ENCODE measurements around the gene RNF187. TPM values are rescaled to one million over a fixed set of nuclear protein-coding genes. Genes with fewer than 3 reads are reported as not detected.

Gene RNF187
- total and polyA plus RNA-seq, 10 of the 15 experiments (the other 5 are each of a cell fraction or from before 2014, with no cell fraction given) = 2.6 to 116 (median 29.5) TPM

DNA sequence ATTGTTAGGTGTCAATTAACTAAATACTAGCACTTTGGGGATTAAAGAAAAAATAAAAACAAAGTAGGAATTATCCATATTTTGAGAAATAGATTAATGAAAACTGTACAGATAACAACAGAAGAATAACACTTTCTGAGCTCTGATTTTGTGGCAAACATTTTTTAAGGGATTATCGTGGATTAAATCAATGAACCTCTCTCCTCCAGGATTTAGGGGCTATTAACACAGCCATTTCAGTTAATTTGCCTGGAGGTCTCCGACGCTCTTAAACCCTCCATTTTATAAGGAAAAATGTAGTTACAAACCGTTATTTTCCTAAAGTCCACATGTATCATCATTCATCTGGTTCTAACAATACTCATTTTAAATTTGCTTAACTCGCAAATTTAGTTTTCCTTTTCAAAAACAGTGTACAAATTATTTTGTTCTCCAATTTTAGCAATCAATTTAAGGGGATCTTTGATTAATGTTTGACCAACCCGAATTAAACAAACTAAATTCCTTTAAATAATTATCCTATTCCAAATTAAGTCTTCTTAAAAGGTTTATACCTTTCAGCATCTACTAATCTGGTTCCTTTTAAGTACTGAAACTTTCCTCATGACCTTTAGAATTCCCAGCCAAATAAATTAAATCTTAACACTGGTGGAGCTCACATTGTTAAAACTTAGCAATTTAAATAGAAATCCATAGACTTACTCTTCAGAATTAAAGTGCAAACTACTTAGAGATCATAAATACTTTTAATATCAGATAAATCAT, 30.7 kb upstream of the RNF187 start:
- intact Hi-C loops (cut with micrococcal nuclease; ENCODE audit: unreplicated experiment) = loop anchor here (2.0 to 5.0 kb wide), 3 partner anchors 30 to 324 kb away; partner anchors contain the start of genes RNF187 and TRIM11
- DNase-seq (ENCODE audit: low read depth, low spot score) (no peak), FAIRE-seq (no peak), ATAC-seq (no peak)
- no TSS peak for BruUV-seq (replicated peaks)
- peak overlapping the region; percentile 30 for H3K27ac ChIP-seq (ENCODE audit: control insufficient read depth, insufficient read depth)
- no peaks in the 10 kb centered on the region for H3K27me3 ChIP-seq (replicated peaks in 1 of 2; ENCODE audit: control insufficient read depth in 2 of 2, insufficient read depth in 2 of 2, low read length in 1 of 2)
- RAD21 ChIA-PET (ENCODE audit: unreplicated experiment) = no interaction called here
- H4K20me1 ChIP-seq (ENCODE audit: control insufficient read depth, insufficient read depth) = no peaks in the 10 kb centered on the region
- peak overlapping the region; percentile 64 for H3K4me3 ChIP-seq
- H3K4me1 ChIP-seq (ENCODE audit: control insufficient read depth, insufficient read depth, low read length) = no peaks in the 10 kb centered on the region
- H3K4me2 ChIP-seq (ENCODE audit: control insufficient read depth, insufficient read depth) = peak overlapping the region; percentile 45; the same call in 1 of the 2 replicates
- no peaks in the 10 kb centered on the region for H3K36me3 ChIP-seq (ENCODE audit: control insufficient read depth in 2 of 2, insufficient read depth in 2 of 2, low read length in 1 of 2)
- SMC1A ChIA-PET (ENCODE audit: uncharacterized antibody, unreplicated experiment) = no interaction called here
- H2AFZ ChIP-seq (ENCODE audit: control insufficient read depth, low read depth, low read length) = no peak overlapping the region
- POLR2A ChIA-PET = no interaction called here
- WGBS (ENCODE audit: insufficient coverage, insufficient replicate concordance, low lambda C conversion rate, missing lambda C conversion rate) = 11% methylated on average over 6 of the region's 6 CpGs
- H3K9me3 ChIP-seq (replicated peaks; ENCODE audit: control insufficient read depth, insufficient read depth, low read length) = no peaks in the 10 kb centered on the region
- CTCF ChIA-PET = interaction anchor here (1.2 kb wide), 1 partner anchor 59 kb away, joined by 3 read pairs; no protein-coding TSS in a partner anchor
- in situ Hi-C loops (cut with MboI) = no loop called here
- H3K79me2 ChIP-seq (ENCODE audit: control insufficient read depth, insufficient read depth, low read length) = peaks cover 16% of the 10 kb centered on the region
- H3K9ac ChIP-seq (ENCODE audit: control insufficient read depth, insufficient read depth, low read length) = peak overlapping the region; percentile 50
- TF ChIP-seq, protein P1, sequence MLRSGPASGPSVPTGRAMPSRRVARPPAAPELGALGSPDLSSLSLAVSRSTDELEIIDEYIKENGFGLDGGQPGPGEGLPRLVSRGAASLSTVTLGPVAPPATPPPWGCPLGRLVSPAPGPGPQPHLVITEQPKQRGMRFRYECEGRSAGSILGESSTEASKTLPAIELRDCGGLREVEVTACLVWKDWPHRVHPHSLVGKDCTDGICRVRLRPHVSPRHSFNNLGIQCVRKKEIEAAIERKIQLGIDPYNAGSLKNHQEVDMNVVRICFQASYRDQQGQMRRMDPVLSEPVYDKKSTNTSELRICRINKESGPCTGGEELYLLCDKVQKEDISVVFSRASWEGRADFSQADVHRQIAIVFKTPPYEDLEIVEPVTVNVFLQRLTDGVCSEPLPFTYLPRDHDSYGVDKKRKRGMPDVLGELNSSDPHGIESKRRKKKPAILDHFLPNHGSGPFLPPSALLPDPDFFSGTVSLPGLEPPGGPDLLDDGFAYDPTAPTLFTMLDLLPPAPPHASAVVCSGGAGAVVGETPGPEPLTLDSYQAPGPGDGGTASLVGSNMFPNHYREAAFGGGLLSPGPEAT (IDR thresholded peaks at IDR 0.05; ENCODE audit: low read depth) = no peak
- TF ChIP-seq RB1 (IDR thresholded peaks at IDR 0.05; ENCODE audit: borderline replicate concordance) = no peak
- TF ChIP-seq, protein P2, sequence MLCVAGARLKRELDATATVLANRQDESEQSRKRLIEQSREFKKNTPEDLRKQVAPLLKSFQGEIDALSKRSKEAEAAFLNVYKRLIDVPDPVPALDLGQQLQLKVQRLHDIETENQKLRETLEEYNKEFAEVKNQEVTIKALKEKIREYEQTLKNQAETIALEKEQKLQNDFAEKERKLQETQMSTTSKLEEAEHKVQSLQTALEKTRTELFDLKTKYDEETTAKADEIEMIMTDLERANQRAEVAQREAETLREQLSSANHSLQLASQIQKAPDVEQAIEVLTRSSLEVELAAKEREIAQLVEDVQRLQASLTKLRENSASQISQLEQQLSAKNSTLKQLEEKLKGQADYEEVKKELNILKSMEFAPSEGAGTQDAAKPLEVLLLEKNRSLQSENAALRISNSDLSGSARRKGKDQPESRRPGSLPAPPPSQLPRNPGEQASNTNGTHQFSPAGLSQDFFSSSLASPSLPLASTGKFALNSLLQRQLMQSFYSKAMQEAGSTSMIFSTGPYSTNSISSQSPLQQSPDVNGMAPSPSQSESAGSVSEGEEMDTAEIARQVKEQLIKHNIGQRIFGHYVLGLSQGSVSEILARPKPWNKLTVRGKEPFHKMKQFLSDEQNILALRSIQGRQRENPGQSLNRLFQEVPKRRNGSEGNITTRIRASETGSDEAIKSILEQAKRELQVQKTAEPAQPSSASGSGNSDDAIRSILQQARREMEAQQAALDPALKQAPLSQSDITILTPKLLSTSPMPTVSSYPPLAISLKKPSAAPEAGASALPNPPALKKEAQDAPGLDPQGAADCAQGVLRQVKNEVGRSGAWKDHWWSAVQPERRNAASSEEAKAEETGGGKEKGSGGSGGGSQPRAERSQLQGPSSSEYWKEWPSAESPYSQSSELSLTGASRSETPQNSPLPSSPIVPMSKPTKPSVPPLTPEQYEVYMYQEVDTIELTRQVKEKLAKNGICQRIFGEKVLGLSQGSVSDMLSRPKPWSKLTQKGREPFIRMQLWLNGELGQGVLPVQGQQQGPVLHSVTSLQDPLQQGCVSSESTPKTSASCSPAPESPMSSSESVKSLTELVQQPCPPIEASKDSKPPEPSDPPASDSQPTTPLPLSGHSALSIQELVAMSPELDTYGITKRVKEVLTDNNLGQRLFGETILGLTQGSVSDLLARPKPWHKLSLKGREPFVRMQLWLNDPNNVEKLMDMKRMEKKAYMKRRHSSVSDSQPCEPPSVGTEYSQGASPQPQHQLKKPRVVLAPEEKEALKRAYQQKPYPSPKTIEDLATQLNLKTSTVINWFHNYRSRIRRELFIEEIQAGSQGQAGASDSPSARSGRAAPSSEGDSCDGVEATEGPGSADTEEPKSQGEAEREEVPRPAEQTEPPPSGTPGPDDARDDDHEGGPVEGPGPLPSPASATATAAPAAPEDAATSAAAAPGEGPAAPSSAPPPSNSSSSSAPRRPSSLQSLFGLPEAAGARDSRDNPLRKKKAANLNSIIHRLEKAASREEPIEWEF (IDR thresholded peaks at IDR 0.05; ENCODE audit: insufficient replicate concordance, low read depth, low read length) = no peak
- TF ChIP-seq MTA2 (IDR thresholded peaks at IDR 0.05; ENCODE audit: low read depth) = no peak
- TF ChIP-seq NR2C2 (IDR thresholded peaks at IDR 0.05; ENCODE audit: borderline replicate concordance, control insufficient read depth, insufficient read length, low read depth) = no peak
- TF ChIP-seq DPF2 (IDR thresholded peaks at IDR 0.05) = no peak
- no peak for TF ChIP-seq CBFB (IDR thresholded peaks at IDR 0.05; ENCODE audit: low read depth)
- TF ChIP-seq RFX5 (IDR thresholded peaks at IDR 0.05; ENCODE audit: low read depth, low read length) = no peak
- TF ChIP-seq, protein P3, sequence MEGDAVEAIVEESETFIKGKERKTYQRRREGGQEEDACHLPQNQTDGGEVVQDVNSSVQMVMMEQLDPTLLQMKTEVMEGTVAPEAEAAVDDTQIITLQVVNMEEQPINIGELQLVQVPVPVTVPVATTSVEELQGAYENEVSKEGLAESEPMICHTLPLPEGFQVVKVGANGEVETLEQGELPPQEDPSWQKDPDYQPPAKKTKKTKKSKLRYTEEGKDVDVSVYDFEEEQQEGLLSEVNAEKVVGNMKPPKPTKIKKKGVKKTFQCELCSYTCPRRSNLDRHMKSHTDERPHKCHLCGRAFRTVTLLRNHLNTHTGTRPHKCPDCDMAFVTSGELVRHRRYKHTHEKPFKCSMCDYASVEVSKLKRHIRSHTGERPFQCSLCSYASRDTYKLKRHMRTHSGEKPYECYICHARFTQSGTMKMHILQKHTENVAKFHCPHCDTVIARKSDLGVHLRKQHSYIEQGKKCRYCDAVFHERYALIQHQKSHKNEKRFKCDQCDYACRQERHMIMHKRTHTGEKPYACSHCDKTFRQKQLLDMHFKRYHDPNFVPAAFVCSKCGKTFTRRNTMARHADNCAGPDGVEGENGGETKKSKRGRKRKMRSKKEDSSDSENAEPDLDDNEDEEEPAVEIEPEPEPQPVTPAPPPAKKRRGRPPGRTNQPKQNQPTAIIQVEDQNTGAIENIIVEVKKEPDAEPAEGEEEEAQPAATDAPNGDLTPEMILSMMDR (IDR thresholded peaks at IDR 0.05 in 2 of 3, conservative IDR thresholded peaks at IDR 0.05 in 1 of 3; ENCODE audit: control insufficient read depth in 2 of 3, extremely low read depth in 1 of 3, insufficient read depth in 1 of 3, low read depth in 3 of 3, low read length in 3 of 3) = no peak
- TF ChIP-seq STAT1 (conservative IDR thresholded peaks at IDR 0.05) = no peak
- TF ChIP-seq SUPT20H (IDR thresholded peaks at IDR 0.05; ENCODE audit: borderline replicate concordance, control insufficient read depth, low read depth, low read length) = no peak
- TF ChIP-seq, protein P4, sequence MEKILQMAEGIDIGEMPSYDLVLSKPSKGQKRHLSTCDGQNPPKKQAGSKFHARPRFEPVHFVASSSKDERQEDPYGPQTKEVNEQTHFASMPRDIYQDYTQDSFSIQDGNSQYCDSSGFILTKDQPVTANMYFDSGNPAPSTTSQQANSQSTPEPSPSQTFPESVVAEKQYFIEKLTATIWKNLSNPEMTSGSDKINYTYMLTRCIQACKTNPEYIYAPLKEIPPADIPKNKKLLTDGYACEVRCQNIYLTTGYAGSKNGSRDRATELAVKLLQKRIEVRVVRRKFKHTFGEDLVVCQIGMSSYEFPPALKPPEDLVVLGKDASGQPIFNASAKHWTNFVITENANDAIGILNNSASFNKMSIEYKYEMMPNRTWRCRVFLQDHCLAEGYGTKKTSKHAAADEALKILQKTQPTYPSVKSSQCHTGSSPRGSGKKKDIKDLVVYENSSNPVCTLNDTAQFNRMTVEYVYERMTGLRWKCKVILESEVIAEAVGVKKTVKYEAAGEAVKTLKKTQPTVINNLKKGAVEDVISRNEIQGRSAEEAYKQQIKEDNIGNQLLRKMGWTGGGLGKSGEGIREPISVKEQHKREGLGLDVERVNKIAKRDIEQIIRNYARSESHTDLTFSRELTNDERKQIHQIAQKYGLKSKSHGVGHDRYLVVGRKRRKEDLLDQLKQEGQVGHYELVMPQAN (conservative IDR thresholded peaks at IDR 0.05) = no peak
